Coronary artery (tissue), 2 donors: ENCODE results near the gene TIA1.
"Not testable (repeated sequence)": the region's sequence is repeated elsewhere in the genome, so short reads cannot be mapped to it uniquely, and the experiment has no call there.

Source experiments
- DNase-seq: peaks from one replicate; pipeline ENCODE4 v3.0.0-alpha.2; 2017; ENCODE audit warnings: low spot score
- H3K27ac ChIP-seq, 2 donors: fragments of 200-600 bp; sonication (generic); one replicate each; pipeline ENCODE4 v1.5.1; 2016 to 2019
- H3K4me3 ChIP-seq: fragments of 200-600 bp; sonication (generic); 2 replicates; pipeline ENCODE4 v1.5.1; 2016; ENCODE audit warnings: mild to moderate bottlenecking, moderate library complexity
- TF ChIP-seq, protein P1 (sequence below): fragments of 200-600 bp; sonication (generic); IDR thresholded peaks from one replicate; pipeline ENCODE4 v1.5.1; 2019; ENCODE audit warnings: antibody characterized with exemption

TIA1 gene

DNA sequence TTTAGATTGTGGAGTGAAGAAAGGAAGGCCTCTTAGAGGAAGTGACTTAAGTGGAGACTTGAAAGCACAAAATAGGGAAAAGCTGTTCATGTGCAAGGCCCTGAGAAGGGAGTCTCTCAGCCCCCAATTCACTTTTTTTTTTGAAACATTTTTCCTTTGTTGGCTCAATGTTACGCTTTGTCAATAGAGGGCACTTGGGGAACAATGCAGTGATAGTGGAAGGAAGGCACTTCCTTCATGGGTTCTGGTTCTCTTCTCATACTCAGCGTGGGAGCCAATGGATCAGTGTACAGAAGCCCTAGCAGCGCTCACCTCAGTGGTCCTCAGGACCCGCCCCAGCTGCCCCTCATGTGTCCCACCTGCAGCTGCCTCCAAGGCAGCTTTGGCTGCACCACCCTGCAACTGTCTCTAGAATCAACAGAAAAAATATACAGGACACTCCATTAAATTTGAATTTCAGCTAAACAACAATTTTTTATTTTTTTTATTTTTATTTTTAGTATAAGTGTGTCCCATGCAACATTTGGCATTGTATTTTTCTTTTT, 49.0 kb downstream of the TIA1 start:
- Histone ChIP-seq H3K4me3 (no peak overlapping the region), H3K27ac (no peak overlapping the region)
- no peak for DNase-seq
- TF ChIP-seq, protein P1, sequence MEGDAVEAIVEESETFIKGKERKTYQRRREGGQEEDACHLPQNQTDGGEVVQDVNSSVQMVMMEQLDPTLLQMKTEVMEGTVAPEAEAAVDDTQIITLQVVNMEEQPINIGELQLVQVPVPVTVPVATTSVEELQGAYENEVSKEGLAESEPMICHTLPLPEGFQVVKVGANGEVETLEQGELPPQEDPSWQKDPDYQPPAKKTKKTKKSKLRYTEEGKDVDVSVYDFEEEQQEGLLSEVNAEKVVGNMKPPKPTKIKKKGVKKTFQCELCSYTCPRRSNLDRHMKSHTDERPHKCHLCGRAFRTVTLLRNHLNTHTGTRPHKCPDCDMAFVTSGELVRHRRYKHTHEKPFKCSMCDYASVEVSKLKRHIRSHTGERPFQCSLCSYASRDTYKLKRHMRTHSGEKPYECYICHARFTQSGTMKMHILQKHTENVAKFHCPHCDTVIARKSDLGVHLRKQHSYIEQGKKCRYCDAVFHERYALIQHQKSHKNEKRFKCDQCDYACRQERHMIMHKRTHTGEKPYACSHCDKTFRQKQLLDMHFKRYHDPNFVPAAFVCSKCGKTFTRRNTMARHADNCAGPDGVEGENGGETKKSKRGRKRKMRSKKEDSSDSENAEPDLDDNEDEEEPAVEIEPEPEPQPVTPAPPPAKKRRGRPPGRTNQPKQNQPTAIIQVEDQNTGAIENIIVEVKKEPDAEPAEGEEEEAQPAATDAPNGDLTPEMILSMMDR, result no peak

DNA sequence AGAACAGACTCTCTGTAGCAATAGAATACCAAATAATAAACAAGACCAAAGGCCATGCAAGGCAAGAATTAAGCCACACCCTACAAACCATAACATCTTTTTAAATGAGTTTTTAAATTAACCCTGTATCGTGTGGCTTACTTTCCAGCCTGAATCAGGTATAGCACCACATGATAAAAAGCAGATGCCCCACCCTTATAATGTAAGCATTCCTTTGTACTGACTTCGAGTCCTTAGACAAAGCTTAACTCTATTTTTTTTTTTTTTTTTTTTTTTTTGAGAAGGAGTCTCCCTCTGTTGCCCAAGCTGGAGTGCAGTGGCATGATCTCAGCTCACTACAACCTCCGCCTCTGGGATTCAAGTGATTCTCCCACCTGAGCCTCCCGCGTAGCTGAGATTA, 55.9 kb downstream of the TIA1 start:
- TF ChIP-seq, protein P1, result no peak
- Histone ChIP-seq H3K27ac (no peak overlapping the region), H3K4me3 (no peak overlapping the region)
- no peak for DNase-seq

DNA sequence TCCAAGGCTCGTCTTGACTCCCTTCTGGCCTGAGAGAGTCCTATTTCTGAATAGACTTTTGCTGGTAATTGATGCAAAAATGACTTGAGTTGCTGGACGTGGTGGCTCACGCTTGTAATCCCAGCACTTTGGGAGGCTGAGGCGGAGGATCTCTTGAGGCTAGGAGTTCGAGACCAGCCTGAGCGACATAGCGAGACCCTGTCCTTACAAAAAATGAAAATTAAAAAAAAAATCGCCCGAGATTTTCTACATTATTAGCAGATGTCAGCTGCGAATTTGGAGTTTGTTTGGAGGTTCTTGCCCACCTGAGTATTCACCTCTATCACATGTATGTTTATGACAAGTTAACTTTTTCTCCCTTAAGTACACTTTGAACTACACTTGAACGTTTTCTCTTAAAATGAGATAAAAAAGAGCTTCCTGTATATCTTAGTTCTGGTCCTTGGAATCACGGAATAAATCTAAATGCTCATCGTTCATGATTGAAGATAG, 57.1 kb downstream of the TIA1 start:
- DNase-seq, result no peak
- peak overlapping the region; percentile 84 for H3K4me3 ChIP-seq
- H3K27ac ChIP-seq, result peak overlapping the region; percentile 88 to 98
- TF ChIP-seq, protein P1, result no peak

DNA sequence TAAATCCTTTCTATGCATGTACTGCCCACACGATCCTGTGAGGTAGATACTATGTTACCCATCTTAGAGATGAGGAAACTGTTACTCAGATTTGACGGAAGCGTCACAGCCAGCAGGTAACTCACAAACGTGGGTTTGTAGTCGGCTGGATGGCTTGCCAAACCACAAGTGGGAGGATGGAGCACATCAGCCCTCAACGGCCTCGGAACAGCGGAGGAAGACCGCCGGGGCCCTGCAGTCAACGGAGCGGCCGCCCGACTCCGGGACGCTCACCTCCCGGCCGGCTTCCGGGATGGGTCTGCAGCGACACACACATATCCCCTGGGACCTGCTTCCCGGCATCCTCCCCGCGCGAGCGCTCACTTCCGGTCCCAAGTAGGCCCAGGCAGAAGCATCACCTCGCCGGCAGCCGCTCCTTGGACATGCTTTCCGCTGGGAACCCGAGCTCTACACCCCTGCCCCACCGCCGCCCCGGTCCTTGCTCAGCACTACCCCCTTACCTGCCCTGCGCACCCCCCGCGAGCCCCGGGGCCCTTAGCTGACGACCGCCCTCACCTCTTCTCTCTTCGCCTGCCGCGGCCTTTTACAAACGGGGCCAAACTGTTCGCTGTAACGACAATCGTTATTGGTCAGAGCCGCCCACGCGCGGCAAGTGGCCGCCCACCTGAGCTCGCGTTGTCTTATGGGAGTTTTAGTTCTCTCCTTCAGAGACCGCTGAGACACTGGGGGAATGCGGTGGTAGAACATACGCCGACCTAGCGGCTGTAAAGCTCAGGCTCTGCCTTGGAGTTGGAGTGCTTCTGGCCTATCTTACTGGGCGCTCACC, 57.8 kb downstream of the TIA1 start, which contains the start of gene C2orf42:
C2orf42 (minus strand) TSS at position 602 of the 826 bp plus-strand sequence. CDS start 9,034 bp downstream, outside the sequence.
- TF ChIP-seq, protein P1, result no peak
- peak; percentile 97 for DNase-seq
- Histone ChIP-seq H3K27ac (peak within 1 kb of the TSS; percentile 88 to 98), H3K4me3 (peak within 1 kb of the TSS; percentile 84)

DNA sequence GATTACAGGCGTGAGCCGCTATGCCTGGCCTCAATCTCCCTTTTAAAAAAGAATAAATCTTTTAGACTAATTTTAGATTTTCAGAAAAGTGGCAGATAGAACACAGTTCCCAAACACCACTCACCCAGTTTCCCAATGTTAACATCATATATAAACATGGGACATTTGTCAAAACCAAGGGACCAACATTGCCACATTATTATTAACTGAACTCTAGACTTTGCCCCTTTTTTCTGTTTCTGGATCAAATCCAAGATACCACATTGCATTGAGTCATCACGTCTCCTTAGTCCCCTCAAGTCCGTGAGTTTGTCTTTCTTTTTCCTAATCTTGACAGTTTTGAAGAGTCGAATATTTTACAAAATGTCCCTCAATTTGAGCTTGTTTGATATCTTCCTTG, 60.0 kb downstream of the TIA1 start:
- DNase-seq, result no peak
- TF ChIP-seq, protein P1, result no peak
- H3K4me3 ChIP-seq, result no peak overlapping the region
- H3K27ac ChIP-seq, result no peak overlapping the region

DNA sequence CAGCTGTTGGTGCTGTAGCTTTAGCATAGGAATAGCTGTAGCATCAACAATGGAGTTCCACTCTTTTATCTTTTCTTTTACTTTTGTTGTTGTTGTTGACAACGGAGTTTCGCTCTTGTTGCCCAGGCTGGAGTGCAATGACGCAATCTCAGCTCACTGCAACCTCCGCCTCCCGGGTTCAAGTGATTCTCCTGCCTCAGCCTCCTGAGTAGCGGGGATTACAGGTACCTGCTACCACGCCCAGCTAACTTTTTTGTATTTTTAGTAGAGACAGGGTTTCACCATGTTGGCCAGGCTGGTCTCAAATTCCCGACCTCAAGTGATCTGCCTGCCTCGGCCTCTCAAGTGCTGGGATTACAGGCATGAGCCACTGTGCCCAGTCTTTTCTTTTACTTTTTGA, 61.3 kb downstream of the TIA1 start:
- not testable (repeated sequence) for H3K4me3 ChIP-seq, H3K27ac ChIP-seq, DNase-seq

DNA sequence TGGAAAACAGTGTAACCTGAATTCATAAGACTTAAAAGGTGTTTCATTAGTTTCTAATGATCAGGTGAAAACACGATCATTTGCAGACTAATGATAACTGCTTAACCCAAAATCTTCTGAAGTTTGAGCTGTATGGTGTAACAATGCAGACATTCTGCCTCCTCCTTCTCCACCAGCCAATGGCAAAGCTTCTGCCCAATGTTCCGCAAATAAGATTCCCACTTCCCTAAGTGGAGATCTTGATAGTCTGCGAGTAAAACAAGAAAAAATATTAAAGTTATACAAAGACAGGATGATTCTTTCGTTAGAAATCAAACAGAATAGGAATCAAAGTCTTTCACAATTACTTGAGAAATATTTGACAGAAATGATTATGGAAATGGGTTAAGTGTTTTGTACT, 65.7 kb downstream of the TIA1 start:
- TF ChIP-seq, protein P1, result no peak
- Histone ChIP-seq H3K4me3 (no peak overlapping the region), H3K27ac (no peak overlapping the region)
- DNase-seq, result no peak
